Measurements from ENCODE around the gene EIF4ENIF1.

- TF ChIP-seq CTCF (IDR thresholded peaks at IDR 0.05), result no peak
- no peak for TF ChIP-seq POLR2A (IDR thresholded peaks at IDR 0.05)
These were observed 41.2 kb upstream of the EIF4ENIF1 start for GRCh38 chr22:31530823-31531195.
